Measurements from ENCODE around the gene EML1. TPM values are rescaled to one million over a fixed set of nuclear protein-coding genes. Genes with fewer than 3 reads are reported as not detected.
A peak's percentile ranks its signal among the peaks of the same experiment; 100 is the strongest.

EML1 gene
- polyA plus RNA-seq, 3 donors from 2014 or later = not detected

GRCh38 chr14:99921425-99921824 is 128.2 kb downstream of the EML1 start:
- H3K27me3 Mint-ChIP-seq (ENCODE audit: low read depth in 3 of 3) = peaks cover 7 to 17% (median 7%) of the 10 kb centered on the region in 3 donors
- no peak for DNase-seq
- H3K27ac Mint-ChIP-seq = no peak overlapping the region
- no peak overlapping the region for H3K4me3 Mint-ChIP-seq
- no peaks in the 10 kb centered on the region for H3K36me3 Mint-ChIP-seq
- no peaks in the 10 kb centered on the region for H3K9me3 Mint-ChIP-seq
- H3K4me1 Mint-ChIP-seq = no peaks in the 10 kb centered on the region

DNA sequence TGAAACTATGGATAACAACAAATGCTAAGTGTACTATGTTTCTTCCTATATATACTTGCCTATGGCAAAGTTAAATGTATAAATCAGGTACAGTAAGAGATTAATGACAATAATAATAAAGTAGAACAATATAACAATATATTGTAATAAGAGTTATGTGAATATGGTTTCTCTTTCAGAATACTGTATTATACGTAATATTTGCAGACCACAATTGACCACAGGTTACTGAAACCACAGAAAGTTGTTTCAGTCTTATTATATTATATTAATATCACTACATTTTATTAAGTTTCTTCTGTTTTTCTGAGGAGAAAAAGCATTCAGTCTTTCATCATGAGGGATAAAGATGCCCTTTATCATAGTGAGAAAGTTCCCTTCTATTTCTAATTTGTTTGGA is 131.2 kb downstream of the EML1 start:
- DNase-seq = no peak
- Mint-ChIP-seq H3K27ac (no peak overlapping the region), H3K4me1 (no peaks in the 10 kb centered on the region), H3K9me3 (peaks cover 0 to 3% (median 0%) of the 10 kb centered on the region in 6 donors), H3K27me3 (ENCODE audit: low read depth in 3 of 3) (peaks cover 0 to 34% (median 20%) of the 10 kb centered on the region in 3 donors), H3K4me3 (no peak overlapping the region), H3K36me3 (no peaks in the 10 kb centered on the region)

DNA sequence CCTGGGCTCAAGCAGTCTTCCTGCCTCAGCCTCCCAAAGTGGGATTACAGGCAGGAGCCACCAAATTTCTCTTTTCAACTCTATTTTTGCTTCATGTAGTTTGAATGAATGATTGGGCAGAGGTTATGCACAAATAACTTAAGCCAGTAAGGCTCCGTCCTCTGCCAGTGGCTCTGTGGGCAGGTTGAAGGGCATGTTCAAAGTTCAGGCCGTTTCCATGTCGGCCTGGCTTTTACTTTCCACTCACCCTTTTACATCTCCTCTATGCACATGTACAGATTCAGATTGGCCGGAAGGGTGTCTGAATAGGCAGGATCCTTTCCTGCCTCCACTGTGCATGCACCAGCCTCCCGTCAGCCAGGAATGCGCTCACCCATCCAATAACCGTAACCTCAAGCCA is 132.3 kb downstream of the EML1 start:
- Mint-ChIP-seq H3K27ac (no peak overlapping the region), H3K4me3 (no peak overlapping the region), H3K27me3 (ENCODE audit: low read depth in 3 of 3) (peaks cover 0 to 34% (median 16%) of the 10 kb centered on the region in 3 donors), H3K9me3 (peaks cover 0 to 3% (median 0%) of the 10 kb centered on the region in 6 donors), H3K4me1 (no peaks in the 10 kb centered on the region), H3K36me3 (no peaks in the 10 kb centered on the region)
- no peak for DNase-seq

GRCh38 chr14:99928963-99929362 is 135.8 kb downstream of the EML1 start:
- H3K27me3 Mint-ChIP-seq (ENCODE audit: low read depth in 3 of 3) = peaks cover 0 to 29% (median 17%) of the 10 kb centered on the region in 3 donors
- H3K4me3 Mint-ChIP-seq = no peak overlapping the region
- H3K9me3 Mint-ChIP-seq = peaks cover 0 to 3% (median 0%) of the 10 kb centered on the region in 6 donors
- H3K36me3 Mint-ChIP-seq = no peaks in the 10 kb centered on the region
- H3K4me1 Mint-ChIP-seq = no peaks in the 10 kb centered on the region
- peak overlapping the region in 2 of 6 donors; percentile 53 to 67 for H3K27ac Mint-ChIP-seq
- DNase-seq = no peak

GRCh38 chr14:99929601-99930000 is 136.4 kb downstream of the EML1 start:
- no peaks in the 10 kb centered on the region for H3K36me3 Mint-ChIP-seq
- H3K27me3 Mint-ChIP-seq (ENCODE audit: low read depth in 3 of 3) = peaks cover 0 to 29% (median 21%) of the 10 kb centered on the region in 3 donors
- DNase-seq = no peak
- H3K4me1 Mint-ChIP-seq = no peaks in the 10 kb centered on the region
- no peak overlapping the region for H3K27ac Mint-ChIP-seq
- H3K9me3 Mint-ChIP-seq = peaks cover 0 to 3% (median 0%) of the 10 kb centered on the region in 6 donors
- no peak overlapping the region for H3K4me3 Mint-ChIP-seq

- Mint-ChIP-seq H3K27me3 (ENCODE audit: low read depth in 3 of 3) (peaks cover 0 to 28% (median 23%) of the 10 kb centered on the region in 3 donors), H3K9me3 (peaks cover 0 to 3% (median 0%) of the 10 kb centered on the region in 6 donors), H3K4me1 (no peaks in the 10 kb centered on the region), H3K27ac (no peak overlapping the region), H3K36me3 (no peaks in the 10 kb centered on the region), H3K4me3 (no peak overlapping the region)
- no peak for DNase-seq
Observed at GRCh38 chr14:99930420-99931274, 137.4 kb downstream of the EML1 start.

- Mint-ChIP-seq H3K9me3 (peaks cover 0 to 3% (median 0%) of the 10 kb centered on the region in 6 donors), H3K4me3 (no peak overlapping the region), H3K27me3 (ENCODE audit: low read depth in 3 of 3) (peaks cover 0 to 24% (median 23%) of the 10 kb centered on the region in 3 donors), H3K36me3 (no peaks in the 10 kb centered on the region), H3K27ac (no peak overlapping the region), H3K4me1 (no peaks in the 10 kb centered on the region)
- no peak for DNase-seq
Observed at GRCh38 chr14:99931308-99931707, 138.1 kb downstream of the EML1 start.

DNA sequence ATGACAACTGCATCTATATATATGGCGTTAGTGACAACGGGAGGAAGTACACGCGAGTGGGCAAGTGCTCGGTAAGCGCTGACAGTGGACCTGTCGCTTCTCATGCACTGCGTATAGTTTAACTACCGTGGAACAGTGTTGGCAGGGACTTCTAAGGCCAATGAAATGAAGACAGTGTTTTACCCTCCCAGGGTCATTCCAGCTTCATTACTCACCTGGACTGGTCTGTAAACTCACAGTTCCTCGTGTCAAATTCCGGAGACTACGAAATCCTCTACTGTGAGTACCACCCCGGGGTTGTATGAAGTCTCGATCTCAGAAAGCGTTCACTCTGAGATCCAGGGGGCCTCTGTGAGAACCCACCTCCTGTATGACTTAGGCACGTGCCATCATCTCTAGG is 142.8 kb downstream of the EML1 start:
- Mint-ChIP-seq H3K9me3 (no peaks in the 10 kb centered on the region), H3K27ac (no peak overlapping the region), H3K27me3 (ENCODE audit: low read depth in 3 of 3) (peaks cover 0 to 10% (median 0%) of the 10 kb centered on the region in 3 donors), H3K4me3 (no peak overlapping the region), H3K4me1 (no peaks in the 10 kb centered on the region), H3K36me3 (no peaks in the 10 kb centered on the region)
- no peak for DNase-seq

- H3K4me1 Mint-ChIP-seq = no peaks in the 10 kb centered on the region
- no peaks in the 10 kb centered on the region for H3K36me3 Mint-ChIP-seq
- no peak overlapping the region for H3K27ac Mint-ChIP-seq
- DNase-seq = no peak
- H3K27me3 Mint-ChIP-seq (ENCODE audit: low read depth in 3 of 3) = peaks cover 0 to 5% (median 0%) of the 10 kb centered on the region in 3 donors
- no peaks in the 10 kb centered on the region for H3K9me3 Mint-ChIP-seq
- H3K4me3 Mint-ChIP-seq = no peak overlapping the region
Observed at GRCh38 chr14:99936738-99937474, 143.7 kb downstream of the EML1 start.

GRCh38 chr14:99937475-99938244 is 144.4 kb downstream of the EML1 start:
- Mint-ChIP-seq H3K27me3 (ENCODE audit: low read depth in 3 of 3) (peaks cover 0 to 5% (median 1%) of the 10 kb centered on the region in 3 donors), H3K4me1 (no peaks in the 10 kb centered on the region), H3K27ac (no peak overlapping the region)

GRCh38 chr14:99938376-99938775 is 145.2 kb downstream of the EML1 start:
- Mint-ChIP-seq H3K9me3 (no peaks in the 10 kb centered on the region), H3K4me1 (no peaks in the 10 kb centered on the region), H3K36me3 (no peaks in the 10 kb centered on the region), H3K4me3 (no peak overlapping the region), H3K27me3 (ENCODE audit: low read depth in 3 of 3) (peaks cover 1 to 5% (median 1%) of the 10 kb centered on the region in 3 donors), H3K27ac (no peak overlapping the region)
- DNase-seq = no peak

More at GRCh38 chr14:99937475-99938244, 144.4 kb downstream of the EML1 start:
- DNase-seq = no peak
- Mint-ChIP-seq H3K36me3 (no peaks in the 10 kb centered on the region), H3K4me3 (no peak overlapping the region), H3K9me3 (no peaks in the 10 kb centered on the region)

GRCh38 chr14:99938896-99939295 is 145.7 kb downstream of the EML1 start:
- Mint-ChIP-seq H3K27me3 (ENCODE audit: low read depth in 3 of 3) (peaks cover 1 to 5% (median 2%) of the 10 kb centered on the region in 3 donors), H3K27ac (no peak overlapping the region), H3K36me3 (no peaks in the 10 kb centered on the region), H3K4me1 (no peaks in the 10 kb centered on the region), H3K4me3 (no peak overlapping the region), H3K9me3 (no peaks in the 10 kb centered on the region)
- DNase-seq = no peak

GRCh38 chr14:99939421-99939820 is 146.2 kb downstream of the EML1 start:
- no peak for DNase-seq
- Mint-ChIP-seq H3K9me3 (no peaks in the 10 kb centered on the region), H3K4me3 (no peak overlapping the region), H3K27me3 (ENCODE audit: low read depth in 3 of 3) (peaks cover 1 to 2% (median 2%) of the 10 kb centered on the region in 3 donors), H3K4me1 (no peaks in the 10 kb centered on the region), H3K27ac (no peak overlapping the region), H3K36me3 (no peaks in the 10 kb centered on the region)

Measured in immature natural killer cell (primary cell).